ENCODE measurements around the gene MANEAL. TPM values are rescaled to one million over a fixed set of nuclear protein-coding genes. Genes with fewer than 3 reads are reported as not detected.

MANEAL gene
- total RNA-seq, 1 experiment from 2014 or later, result 22.7 TPM

DNA sequence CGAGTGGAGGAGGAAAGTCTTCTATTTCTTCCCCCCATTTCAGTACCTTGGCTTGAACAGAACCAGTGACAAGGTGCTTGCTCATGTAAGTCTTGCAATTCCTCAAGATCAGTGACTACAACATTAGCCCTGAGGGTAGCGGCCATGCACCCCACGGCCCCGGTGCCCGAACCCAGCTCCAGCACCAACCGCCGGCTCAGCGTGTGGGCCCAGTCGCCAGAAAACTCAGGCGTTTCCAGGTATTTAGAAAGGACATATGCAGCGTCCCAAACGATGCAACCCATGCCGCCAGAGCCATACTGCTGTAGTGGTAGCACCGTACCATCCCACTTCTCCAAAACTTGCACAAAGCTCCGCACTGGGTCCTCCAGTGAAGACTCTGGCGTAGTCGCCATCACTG lies 11.2 kb upstream of the MANEAL start:
- Histone ChIP-seq H3K23me2 (ENCODE audit: insufficient read length, low read depth, low read length, poor library complexity, severe bottlenecking) (no peaks in the 10 kb centered on the region), H2BK20ac (ENCODE audit: low read depth, low read length, poor library complexity, severe bottlenecking) (no peak overlapping the region), H3K79me1 (ENCODE audit: insufficient read depth, low read depth, low read length, poor library complexity, severe bottlenecking) (no peaks in the 10 kb centered on the region), H3T11ph (ENCODE audit: low read length) (no peak overlapping the region), H3K27ac (ENCODE audit: insufficient read length, low read depth, low read length) (no peak overlapping the region), H3K14ac (ENCODE audit: insufficient read depth, low read length) (no peak overlapping the region; the same call in 1 of the 2 replicates), H3K79me2 (ENCODE audit: insufficient read depth, low read length) (no peaks in the 10 kb centered on the region), H4K91ac (ENCODE audit: insufficient read length, low read depth, low read length) (no peak overlapping the region), H2BK15ac (ENCODE audit: low read depth, low read length) (no peak overlapping the region), H3K27me3 (ENCODE audit: insufficient read depth, low read length) (peaks cover 2% of the 10 kb centered on the region), H3K18ac (ENCODE audit: insufficient read length, low read depth, low read length) (no peak overlapping the region), H2AFZ (ENCODE audit: low read length) (no peak overlapping the region), H3K4ac (ENCODE audit: low read depth, low read length) (no peak overlapping the region), H3K23ac (ENCODE audit: insufficient read length, low read depth, low read length) (no peak overlapping the region), H3K56ac (ENCODE audit: insufficient read length, low read depth, low read length) (no peak overlapping the region), H4K8ac (replicated peaks; ENCODE audit: insufficient read length, low read depth, low read length) (no peak overlapping the region), H3K4me1 (ENCODE audit: insufficient read depth, low read length) (no peaks in the 10 kb centered on the region), H2BK120ac (ENCODE audit: low read depth, low read length, poor library complexity, severe bottlenecking) (no peak overlapping the region), H3K9me3 (ENCODE audit: control insufficient read depth, low read depth, low read length) (no peaks in the 10 kb centered on the region), H4K20me1 (ENCODE audit: control insufficient read depth, insufficient read depth, insufficient read length) (no peaks in the 10 kb centered on the region), H4K5ac (ENCODE audit: insufficient read length, low read depth, low read length) (no peak overlapping the region), H2BK12ac (ENCODE audit: insufficient read length, low read depth, low read length) (no peak overlapping the region), H2BK5ac (ENCODE audit: insufficient read length, low read length) (no peak overlapping the region), H3K9ac (ENCODE audit: extremely low read depth, insufficient read length, low read length) (no peak overlapping the region), H3K4me2 (ENCODE audit: insufficient read depth, insufficient read length, low read length) (no peak overlapping the region), H2AK5ac (ENCODE audit: insufficient read length, low read length) (no peak overlapping the region)
- no peak overlapping the region for H3K4me3 Mint-ChIP-seq
- H3K27ac Mint-ChIP-seq, result no peak overlapping the region
- no peak for TF ChIP-seq CTCF (conservative IDR thresholded peaks at IDR 0.05)
- H3K36me3 Mint-ChIP-seq (ENCODE audit: insufficient read depth in 1 of 3, low read depth in 3 of 3), result no peaks in the 10 kb centered on the region
- peaks cover 39% of the 10 kb centered on the region for H3K27me3 Mint-ChIP-seq (ENCODE audit: low read depth)
- H3K4me1 Mint-ChIP-seq, result no peaks in the 10 kb centered on the region
- peaks cover 0 to 2% of the 10 kb centered on the region in 2 experiments; a peak in 3 of 5 replicates for H3K9me3 Mint-ChIP-seq
- WGBS (ENCODE audit: extremely low coverage, insufficient read length, low lambda C conversion rate), result no CpG with 5 or more reads among the region's 17 CpGs
- DNase-seq, result no peak
